GM19468 (cell line): ENCODE results near the gene WDR49.
"Not testable (repeated sequence)": the region's sequence is repeated elsewhere in the genome, so short reads cannot be mapped to it uniquely, and the experiment has no call there.

ENCODE experiments used
- ATAC-seq: cut with Tn5 transposase; IDR thresholded peaks from one replicate; pipeline ENCODE4 v1.9.1; 2021; ENCODE audit warnings: mild to moderate bottlenecking, moderate library complexity, moderate number of reproducible peaks; ENCODE audit not compliant: unreplicated experiment; ENCODE audit errors: extremely low read depth

WDR49 gene

DNA sequence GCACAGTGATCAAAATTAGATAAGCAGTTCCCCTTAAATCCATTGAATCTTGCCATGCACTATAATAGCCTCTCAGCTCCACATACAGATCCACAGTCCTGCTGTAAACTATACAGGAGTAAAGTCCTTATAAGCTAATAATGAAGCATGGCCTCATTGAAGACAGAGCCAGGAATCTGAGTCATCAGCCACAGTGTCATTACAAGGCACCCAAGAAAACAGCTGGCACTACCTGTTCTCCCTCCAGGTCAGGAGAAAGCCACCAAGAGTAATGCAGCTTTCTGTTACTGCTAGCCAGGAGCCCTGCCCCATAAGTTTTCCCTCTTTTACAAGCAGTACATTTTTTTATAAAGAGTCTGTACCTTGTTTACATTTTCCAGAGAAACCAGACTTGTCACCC is 27.3 kb downstream of the WDR49 start:
- ATAC-seq, result no peak

DNA sequence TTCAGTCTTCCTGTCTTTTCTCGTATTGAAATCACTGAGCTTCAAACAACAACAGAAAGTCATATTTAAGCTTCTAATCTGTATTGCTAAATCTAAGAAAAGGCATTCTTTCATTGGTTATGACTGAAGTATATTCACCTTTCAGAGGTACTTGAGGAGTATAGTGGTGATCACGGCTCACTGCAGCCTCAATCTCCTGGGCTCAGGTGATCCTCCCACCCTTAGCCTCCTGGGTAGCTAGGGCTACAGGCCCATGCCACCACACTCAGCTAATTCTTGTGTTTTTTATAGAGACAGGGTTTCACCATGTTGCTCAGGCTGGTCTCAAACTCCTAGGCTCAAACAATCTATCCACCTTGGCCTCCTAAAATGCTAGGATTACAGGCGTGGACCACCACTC is 38.7 kb downstream of the WDR49 start:
- ATAC-seq, result no peak

DNA sequence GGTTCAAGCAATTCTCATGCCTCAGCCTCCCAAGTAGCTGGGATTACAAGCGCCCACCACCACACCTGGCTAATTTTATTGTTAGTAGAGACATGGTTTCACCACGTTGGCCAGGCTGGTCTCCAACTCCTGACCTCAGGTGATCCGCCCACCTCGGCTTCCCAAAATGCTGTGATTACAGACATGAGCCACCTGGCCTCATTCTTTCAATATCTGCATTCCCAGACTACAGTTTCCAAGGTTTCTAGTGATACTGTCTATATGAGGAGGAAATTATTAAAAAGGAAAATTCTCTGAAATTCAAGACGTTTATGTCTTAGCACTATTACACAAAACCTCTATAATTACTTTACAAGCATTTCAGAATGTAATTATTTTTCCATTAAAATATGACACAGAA is 39.5 kb downstream of the WDR49 start:
- ATAC-seq, result not testable (repeated sequence)

DNA sequence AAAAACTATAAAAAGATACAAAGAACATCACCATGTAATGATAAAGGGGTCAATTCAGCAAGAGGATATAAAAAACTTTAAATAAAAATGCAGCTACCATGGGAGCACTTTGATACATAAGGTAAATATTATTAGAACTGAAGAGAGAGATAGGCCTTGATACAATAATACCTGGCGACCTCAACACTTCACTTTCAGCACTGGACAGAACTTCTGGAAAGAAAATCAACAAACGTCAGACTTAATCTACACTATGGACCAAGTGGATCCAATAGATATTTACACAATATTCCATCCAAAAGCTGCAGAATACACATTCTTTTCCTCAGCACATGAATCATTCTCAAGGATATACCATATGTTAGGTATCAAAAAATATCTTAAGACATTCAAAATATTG is 42.0 kb downstream of the WDR49 start:
- ATAC-seq, result no peak

DNA sequence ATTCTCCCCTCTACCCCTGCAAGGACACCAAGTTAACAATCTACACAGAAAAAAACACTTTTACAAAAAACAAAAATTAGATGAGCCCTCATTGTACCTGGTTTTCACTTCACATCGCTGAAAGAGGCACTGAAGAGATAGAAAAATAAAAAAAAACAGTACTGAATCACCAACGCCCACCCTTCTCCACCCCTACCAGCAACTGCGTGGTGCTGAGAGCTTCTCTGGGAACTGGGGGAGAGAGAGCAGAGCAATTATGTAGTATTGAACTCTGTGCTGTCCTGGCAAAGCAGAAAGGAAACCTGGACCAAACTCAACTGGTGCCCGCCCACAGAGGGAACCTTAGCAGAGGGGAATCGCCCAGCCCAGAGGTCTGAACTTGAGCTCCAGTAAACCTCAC is 44.6 kb downstream of the WDR49 start:
- no peak for ATAC-seq

DNA sequence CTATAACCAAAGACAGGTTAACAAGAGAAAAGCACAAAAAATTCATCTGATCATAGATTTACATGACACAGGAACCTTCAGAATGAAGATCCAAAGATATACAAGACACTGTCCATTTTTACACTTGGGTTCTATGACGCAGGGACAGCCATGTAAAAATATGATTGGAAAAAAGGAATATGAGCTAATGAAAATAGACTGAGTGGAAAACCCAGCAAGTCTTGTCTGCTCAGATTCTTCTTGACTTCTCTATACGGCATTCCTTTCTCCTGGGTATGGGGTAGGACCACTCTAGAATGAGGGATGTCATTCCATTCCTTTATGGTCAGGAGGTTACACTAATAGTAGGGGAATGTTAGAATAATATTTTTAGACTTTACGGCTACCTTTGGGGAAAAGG is 46.9 kb downstream of the WDR49 start:
- ATAC-seq, result no peak

DNA sequence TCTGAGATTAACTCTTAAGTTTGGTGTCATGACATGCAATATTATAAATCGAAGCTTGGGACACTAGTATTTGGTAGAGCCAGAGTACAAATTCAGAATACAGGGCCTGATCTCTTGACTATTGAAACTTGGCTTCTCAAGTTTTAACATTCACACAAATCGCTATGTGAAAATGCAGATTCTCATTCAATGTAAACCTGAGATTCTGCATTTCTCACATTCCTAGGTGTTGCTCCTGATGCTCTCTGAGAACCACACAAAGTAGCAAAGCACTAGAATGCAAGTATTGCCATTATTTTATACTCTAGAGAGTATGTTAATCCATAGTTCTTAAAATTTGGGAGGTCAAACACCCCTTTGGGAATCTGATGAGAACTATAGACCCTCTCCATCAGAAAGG is 47.9 kb downstream of the WDR49 start:
- no peak for ATAC-seq

DNA sequence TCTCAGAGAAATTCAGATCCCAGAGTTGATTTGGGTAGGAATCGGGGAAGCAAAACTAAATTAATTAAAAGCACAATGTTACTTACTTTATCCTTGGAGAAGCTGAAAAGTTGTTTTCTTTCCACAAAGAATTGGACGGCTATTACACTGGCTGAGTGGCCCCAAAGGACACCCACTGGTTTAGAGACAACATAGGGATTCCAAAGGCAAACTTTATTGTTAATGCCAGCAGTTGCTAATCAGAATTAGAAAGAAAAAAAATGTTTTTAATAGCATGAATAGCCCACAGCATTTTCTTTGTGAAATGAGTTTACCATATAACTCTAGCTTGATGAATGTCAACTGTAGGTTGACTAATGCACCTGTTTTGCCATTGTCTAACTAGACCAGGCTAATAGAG is 51.7 kb downstream of the WDR49 start:
- no peak for ATAC-seq

DNA sequence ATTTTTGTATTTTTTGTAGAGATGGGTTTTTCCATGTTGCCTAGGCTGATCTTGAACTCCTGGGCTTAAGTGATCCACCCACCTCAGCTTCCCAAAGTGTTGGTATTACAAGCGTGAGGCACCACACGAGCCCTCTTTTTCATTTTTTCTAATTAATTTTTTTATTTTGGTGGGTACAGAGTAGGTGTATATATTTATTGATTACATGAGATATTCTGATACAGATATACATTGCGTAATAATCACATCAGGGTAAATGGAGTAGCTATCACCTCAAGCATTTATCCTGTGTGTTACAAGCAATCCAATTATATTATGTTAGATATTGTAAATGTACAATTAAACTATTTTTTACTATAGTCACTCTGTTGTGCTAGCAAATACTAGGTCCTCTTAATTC is 66.1 kb downstream of the WDR49 start:
- no peak for ATAC-seq

DNA sequence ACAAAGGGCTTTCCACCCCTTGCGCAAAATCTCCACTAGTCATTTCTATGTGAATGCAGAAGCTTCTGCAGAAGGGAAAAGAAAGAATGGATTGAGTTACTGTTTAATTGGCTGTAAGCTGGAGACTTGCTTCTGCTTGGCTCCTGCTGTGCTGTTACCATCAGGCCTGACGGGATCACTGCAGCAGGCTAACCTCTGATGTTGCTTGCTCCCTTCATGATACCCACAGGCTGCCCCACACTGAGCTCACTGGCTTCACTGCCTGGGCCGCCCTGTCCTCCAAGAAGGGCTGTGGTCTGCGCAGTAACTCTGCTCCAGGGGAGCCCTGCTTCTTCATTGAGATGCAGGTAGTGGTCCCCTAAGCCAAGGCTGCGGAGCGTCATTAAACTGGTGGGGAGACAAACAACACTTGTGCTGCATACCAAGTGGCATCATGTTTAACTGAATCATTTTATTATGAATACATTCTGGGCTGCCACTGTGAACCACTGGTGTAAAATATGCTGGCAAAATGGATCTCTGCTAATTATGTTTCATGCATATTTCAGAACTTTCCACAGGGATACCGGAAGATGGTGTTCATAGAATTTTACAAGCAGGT is 78.6 kb downstream of the WDR49 start:
- no peak for ATAC-seq

DNA sequence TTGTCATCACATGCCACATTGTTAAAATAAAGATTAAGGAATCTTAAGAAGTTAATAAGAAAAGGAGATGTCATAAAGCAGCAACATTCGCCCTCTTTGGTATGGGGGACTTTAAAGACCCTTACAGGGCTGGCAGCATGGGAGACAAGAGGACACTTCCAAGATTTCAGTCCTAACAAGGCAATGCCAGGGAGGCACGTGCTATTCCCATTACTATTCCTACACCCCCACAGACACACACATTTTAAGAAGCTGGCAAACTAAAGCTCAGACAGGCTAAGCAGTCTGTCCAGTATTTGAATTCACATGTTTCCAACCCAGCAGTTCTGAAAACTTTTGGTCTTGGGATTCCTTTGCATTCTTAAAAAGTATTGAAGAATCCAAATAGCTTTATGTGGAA is 80.8 kb downstream of the WDR49 start:
- ATAC-seq, result no peak

DNA sequence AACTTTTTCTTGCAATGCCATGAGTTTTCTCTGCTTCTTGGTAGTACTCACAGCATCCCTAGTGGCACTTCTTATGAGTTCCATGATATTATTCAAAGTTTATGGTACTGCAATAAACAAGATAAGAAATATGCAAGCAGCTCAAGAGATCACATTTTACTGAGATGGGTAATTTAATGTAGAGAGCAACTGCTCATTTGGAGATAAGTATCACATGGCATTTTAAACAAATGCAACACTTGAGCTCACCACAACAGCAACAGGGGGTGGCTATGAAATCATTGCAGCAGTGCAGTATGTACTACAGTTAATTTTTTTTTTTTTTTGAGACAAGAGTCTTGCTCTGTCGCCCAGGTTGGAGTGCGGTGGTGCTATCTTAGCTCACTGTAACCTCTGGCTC is 85.1 kb downstream of the WDR49 start:
- no peak for ATAC-seq

DNA sequence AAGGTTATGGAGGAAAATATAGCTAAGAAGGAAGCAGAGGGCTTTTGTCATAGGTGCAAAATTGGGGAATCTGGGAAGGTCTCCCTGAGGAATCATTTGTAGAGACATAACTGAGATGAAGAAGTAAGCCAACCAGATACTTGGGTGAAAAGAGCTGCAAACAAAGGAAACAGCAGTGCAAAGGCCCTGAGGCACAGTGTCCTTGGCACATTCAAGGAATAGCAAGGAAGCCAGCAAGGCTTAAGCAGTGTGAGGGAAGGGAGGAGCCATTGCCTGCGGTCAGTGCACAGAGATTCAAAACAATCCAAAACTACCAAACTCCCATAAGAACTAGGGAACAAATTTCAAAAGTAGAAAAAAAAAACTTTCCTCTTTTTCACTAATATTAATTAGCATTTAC is 88.3 kb downstream of the WDR49 start:
- no peak for ATAC-seq

DNA sequence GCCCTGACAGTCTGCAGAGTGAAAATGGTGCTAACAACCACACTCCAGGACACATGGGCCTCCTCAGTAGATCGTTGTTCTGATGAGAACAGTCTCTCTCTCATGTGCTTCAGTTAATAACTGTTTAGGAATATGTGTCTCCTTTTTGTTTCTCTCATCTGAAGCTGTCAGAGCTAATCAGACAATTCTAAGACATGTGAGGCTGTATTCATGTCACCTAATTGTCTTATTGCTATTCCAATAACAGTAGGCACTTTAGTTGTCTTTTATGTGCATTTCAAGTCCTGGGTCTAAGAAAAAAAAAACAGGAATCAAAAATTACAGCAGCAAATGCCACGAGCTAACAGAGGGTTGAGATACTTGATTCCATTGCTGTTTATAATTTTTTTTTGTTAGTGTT is 89.1 kb downstream of the WDR49 start:
- ATAC-seq, result no peak

DNA sequence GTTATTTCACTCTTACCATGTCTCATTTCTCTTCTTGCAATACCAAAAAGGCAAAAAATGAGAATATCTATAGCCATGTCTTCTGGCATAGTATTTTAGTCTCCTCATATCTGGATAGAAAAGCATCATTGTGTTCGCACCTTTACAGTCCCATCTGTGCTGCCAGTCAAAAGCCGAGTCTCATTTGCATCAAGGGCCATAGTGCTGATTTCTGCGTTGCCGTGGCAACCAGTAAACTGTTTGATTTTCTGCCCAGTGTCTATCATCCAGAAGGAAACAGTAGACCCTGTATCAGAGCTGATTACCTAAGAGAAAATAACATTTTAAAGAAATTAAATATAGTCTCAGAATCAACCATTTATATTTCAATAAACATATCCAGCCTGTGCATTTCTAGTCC is 93.8 kb downstream of the WDR49 start:
- no peak for ATAC-seq

DNA sequence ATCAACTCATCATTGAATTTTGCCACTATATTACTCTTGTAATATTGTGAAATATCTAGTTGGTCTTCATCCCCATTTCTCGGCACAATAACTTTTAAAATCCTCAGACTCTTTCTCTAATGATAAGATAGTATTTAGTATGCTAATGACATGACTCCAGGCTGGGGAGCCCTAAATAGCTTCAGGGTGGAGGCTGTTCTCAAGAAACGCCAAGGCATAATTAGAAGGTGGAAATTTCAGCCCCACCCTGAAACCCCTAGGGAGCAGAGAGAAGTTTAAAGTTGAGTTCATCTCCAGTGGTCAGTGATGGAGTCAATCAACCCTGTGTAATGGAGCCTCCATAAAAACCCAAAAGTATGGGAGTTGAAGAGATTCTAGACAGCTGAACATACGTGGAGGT is 98.8 kb downstream of the WDR49 start:
- ATAC-seq, result no peak

DNA sequence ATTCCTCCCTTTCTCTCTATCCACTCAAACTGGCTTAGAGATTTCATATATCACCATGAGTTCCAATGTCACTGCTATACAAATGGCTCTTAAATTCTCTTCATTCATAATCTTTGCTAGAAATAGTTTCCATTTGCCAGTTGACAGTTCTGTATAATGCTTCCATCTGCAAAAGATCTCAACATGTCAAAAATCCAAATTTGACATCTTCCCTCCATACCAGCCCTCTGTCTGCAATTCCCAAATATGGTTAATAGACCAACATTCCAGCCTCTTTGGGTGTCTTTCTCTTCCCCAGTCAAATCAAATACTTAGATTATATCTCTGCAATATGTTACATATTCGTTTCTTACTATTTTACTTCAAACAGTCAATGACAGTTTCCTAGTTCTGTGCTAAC is 115.7 kb downstream of the WDR49 start:
- ATAC-seq, result no peak

DNA sequence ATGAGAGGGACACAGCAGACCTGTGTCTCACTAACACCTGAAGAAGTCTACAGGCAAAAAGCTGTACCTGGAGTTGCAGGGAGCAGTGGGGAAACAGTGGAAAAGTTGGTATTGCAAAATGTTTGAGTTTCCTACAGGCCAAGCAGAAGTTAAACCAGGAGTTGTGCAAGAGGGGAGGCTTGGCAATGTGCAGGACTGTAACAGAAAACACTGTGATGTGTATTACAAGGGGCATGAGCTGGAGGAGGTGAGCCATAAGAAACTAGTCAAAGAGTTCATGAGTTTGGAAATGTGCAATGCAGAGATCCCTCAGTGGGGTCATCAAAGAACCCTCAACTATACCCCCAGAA is 132.8 kb downstream of the WDR49 start:
- no peak for ATAC-seq

DNA sequence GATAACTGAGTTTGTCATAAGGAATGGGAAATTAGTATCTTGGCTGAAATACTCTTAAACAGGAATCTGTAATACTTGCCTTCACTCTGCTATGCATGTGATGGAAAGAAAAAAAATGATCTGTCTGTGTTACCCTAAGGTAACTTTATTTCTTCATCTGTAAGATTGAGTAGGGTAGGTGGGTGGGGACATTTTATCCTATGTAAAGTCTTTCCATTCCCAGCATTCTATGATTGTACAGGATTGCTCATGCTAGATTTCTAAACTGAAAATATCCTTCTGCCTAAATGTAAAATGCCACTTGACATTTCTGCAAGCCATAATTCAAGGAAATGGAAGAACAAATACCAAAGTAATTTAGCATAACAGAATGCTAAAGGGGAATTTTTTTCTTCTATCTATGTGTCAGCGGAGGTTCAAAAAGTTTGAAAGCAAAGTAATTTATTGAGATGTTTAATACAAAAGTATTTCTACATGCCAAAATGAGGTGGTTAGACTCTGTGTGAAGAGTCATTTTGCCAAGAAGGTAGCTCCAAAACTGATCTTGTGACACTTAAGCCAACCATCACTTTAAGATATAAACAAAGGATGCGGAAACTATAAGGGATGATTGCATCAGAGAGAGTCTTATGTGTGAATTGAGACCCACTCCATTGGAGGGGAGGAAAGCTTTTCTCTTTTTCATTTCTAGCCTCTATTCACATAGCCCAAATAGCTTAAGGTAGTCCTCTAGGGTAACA is 133.3 kb downstream of the WDR49 start:
- ATAC-seq, result no peak

DNA sequence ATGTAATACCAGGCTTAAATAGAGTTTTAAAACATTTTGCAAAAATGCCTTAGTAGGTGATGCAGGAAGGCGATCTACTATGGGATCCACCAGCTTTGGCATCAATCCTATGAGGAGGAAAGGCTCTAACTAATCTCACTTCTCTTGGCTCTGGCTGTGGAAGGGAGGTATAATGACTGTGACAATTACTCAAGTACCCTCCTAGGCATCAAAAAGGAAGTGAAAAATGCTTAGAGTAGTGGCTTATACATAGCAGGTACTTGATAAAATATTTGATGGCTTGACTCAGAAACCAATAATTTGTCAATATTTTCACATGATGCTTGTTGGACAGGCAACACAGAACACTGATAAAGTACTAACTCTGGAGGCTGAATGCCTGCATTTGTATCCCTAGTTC is 145.8 kb downstream of the WDR49 start:
- ATAC-seq, result no peak

DNA sequence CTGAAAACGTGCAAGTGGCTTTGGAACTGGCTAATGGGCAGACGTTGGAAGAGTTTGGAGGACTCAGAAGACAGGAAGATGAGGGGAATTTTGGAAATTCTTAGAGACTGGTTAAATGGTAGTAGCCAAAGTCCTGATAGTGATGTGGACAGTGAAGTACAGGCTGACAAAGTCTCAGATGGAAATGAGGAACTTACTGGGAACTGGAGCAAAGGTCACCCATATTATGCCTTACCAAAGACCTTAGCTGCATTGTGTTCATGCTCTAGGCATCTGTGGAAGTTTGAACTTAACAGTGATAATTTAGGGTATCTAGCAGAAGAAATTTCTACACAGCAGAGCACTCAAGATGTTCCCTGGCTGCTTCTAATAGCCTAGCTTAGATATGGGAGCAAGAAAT is 151.3 kb downstream of the WDR49 start:
- ATAC-seq, result no peak

DNA sequence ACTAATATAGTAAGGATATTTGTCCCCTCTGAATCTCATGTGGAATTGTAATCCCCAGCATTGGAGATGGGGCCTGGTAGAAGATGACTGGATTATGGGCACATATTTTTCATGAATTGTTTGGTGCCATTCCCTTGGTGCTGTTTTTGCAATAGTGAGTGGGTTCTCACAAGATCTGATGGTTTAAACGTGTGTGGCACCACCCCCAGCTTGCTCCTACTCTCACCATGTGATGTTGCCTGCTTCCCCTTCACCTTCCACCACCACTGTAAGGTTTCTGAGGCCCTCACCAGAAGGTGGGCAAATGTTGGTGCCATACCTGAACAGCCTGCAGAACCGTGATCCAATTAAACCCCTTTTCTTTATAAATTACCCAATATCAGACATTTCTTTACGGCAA is 151.8 kb downstream of the WDR49 start:
- ATAC-seq, result no peak
